Measurements from ENCODE around the gene CLSTN3.
A peak's percentile ranks its signal among the peaks of the same experiment; 100 is the strongest.

CLSTN3 gene

DNA sequence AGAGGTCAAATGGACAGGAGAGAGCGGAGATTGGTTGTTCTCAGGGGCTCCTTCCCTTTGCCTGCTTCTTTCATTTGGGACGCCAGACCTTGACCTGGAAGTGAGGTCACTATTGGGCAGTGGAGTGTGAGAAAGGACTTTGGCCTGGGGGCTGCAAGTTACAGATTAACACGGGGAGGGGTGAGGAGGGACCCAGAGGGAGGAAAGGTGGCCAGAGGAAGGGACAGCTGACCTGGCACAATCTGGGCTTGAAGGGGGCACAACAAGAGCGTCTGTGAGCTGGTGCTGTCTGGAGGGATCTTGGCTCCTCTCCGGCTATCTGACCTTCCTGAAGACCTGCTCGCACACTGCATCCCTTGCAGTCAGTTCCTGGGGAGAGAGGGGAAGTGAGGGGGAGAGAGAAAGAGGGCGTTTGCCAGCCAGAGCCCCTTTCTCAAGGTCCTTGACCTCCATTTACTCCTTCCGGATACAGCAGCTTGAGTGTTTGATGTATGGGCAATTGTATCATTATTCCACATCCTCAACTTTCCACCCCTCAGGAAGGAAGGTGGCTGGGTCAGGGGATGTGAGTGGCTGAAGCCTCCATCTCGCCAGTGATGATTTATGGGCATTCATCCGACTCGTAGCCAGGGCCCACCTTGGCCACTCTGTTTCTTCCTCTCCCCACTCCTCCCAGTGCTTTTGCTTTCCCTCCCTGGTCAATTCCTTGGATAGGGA, 6.2 kb upstream of the CLSTN3 start:
- DNase-seq (ENCODE audit: low read depth in 2 of 2): no peak
- no peak overlapping the region for H3K4me3 ChIP-seq (replicated peaks in 1 of 2; ENCODE audit: low read depth in 2 of 2, low read length in 2 of 2)
- TF ChIP-seq, protein P1, sequence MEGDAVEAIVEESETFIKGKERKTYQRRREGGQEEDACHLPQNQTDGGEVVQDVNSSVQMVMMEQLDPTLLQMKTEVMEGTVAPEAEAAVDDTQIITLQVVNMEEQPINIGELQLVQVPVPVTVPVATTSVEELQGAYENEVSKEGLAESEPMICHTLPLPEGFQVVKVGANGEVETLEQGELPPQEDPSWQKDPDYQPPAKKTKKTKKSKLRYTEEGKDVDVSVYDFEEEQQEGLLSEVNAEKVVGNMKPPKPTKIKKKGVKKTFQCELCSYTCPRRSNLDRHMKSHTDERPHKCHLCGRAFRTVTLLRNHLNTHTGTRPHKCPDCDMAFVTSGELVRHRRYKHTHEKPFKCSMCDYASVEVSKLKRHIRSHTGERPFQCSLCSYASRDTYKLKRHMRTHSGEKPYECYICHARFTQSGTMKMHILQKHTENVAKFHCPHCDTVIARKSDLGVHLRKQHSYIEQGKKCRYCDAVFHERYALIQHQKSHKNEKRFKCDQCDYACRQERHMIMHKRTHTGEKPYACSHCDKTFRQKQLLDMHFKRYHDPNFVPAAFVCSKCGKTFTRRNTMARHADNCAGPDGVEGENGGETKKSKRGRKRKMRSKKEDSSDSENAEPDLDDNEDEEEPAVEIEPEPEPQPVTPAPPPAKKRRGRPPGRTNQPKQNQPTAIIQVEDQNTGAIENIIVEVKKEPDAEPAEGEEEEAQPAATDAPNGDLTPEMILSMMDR (IDR thresholded peaks at IDR 0.05; ENCODE audit: low read depth, low read length): no peak

DNA sequence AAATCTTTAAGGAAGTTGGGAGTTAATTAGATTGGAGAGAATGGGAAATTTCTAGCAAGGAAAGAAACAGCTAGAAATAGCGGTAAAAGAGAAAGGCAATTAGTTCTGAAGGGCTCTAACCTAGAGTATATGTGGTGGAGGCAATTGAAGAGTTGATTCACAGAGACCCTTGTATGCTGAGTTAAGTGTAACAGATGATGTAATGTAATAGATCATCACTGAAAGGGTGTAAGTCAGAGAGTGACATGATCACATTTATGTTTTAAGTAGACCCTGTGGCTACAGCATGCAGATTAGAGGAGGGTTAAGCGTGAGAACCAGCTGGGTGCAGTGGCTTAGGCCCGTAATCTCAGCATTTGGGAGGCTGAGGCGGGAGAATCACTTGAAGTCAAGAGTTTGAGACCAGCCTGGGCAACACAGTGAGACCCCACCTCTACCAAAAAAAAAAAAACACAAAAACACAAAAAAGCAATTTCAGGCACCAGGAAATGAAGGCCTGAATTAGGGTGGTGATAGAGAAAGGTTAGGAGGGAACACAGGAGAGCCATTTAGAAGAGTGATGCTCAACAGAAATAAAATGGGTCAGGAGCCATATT, 4.4 kb upstream of the CLSTN3 start:
- no peak overlapping the region for H3K4me3 ChIP-seq (replicated peaks in 1 of 2; ENCODE audit: low read depth in 2 of 2, low read length in 2 of 2)
- TF ChIP-seq, protein P1 (IDR thresholded peaks at IDR 0.05; ENCODE audit: low read depth, low read length): no peak
- DNase-seq (ENCODE audit: low read depth in 2 of 2): no peak

DNA sequence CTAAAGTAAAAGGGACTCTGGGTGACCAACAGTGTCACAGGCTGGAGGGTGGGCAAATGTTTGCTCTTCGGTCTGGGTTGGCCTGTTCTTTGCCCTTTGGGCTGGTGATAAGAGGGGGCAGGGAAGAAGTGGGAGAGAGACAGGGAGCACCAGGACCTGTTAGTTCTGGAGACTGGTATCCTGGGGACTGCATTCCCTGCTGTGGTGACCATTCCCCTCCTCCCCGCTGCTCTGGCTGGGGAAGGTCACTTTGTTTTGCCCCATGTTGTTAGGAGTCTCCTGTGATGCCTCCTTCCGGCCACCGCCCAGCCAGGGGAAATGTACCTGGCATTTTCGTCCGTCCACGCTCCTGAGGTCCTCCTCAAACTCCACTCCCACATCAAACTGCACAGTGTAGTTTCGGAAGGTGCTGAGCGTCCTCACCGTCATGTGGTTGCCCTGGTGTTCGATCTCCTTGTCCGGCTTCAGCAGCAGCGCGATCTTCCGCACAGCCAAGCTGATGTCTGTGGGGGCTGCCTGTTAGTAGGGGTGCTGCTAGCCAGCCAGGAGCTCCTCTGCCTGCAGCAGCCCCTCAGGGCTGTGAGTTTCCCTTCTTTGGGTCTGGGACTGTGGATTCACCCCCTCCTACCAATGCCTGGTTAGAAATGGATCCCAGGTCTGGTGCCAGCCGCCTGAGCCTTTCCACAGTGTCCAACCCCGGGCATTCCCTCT, 2.1 kb upstream of the CLSTN3 start:
- TF ChIP-seq, protein P1 (IDR thresholded peaks at IDR 0.05; ENCODE audit: low read depth, low read length): no peak
- no peak for DNase-seq (ENCODE audit: low read depth in 2 of 2)
- no peak overlapping the region for H3K4me3 ChIP-seq (replicated peaks in 1 of 2; ENCODE audit: low read depth in 2 of 2, low read length in 2 of 2)

DNA sequence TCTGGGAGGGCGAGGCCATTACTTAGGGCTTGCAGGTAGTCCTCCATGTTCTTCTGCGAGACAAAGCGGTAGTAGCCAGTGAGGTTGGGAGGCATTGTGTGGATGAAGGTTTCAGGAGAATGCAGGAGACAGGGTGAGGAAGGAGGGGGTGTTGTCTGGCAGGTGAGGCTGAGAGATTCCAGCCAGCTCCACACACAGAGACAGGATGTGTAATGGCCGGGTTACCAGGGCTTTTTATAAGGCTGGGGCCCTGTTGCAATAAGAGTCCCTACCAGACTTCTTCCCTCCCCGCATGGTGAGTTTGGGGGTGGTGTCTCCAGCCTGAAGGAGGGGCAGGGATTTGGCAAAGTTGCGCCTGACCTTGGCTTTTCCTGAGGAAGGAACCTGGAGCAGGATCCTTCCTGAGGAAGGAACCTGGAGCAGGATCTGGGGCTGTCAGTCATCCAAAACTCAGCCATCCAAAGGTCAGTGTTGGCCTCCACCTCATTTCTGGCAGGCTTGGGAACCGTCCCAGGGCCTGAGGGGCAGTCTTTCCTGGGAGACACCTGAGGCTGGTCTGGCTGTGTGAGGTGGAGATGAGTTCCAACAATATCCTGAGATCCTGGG, 1.4 kb upstream of the CLSTN3 start, which contains the start of gene RBP5:
Gene RBP5, minus strand, starts transcription at position 209 of the 606 bp plus-strand sequence. Its CDS starts 114 bp downstream, at position 95.
- TF ChIP-seq, protein P1 (IDR thresholded peaks at IDR 0.05; ENCODE audit: low read depth, low read length): no peak
- DNase-seq (ENCODE audit: low read depth in 2 of 2): no peak
- peak within 1 kb of the TSS; percentile 67 to 75 for H3K4me3 ChIP-seq (replicated peaks in 1 of 2; ENCODE audit: low read depth in 2 of 2, low read length in 2 of 2)

DNA sequence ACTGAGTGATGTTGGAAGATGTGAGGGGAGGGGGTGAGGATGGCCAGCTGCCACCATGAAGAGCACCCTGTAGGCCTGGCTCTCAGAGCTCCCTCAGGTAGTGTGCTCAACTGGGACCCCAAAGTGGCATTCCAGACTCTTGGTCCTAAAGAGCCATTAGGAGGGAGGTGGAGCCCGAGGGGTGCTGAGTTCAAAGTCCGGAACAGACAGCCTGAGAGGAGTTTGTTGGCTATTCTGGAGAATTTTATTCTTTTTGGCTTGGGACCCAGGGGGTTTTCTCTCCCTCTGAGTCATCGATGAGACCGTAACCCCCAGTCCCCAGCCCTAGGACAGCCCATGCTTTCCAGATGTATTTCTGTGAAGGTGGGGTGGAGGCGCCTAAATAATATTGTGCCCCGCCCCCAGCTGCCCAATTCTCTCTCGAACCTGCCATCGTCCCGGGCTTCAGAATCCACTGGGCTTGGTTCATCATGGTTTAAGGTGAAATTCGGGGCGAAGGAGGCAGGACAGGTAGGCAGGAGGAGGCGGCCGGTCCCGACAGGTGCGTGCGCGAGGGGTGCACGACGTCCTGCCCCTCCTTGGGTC, 792 bp upstream of the CLSTN3 start:
- TF ChIP-seq, protein P1 (IDR thresholded peaks at IDR 0.05; ENCODE audit: low read depth, low read length): no peak
- peak overlapping the region; percentile 67 to 75 for H3K4me3 ChIP-seq (replicated peaks in 1 of 2; ENCODE audit: low read depth in 2 of 2, low read length in 2 of 2)
- DNase-seq (ENCODE audit: low read depth in 2 of 2): peak in 1 of 2 donors; percentile 17

Measured in cardiac fibroblast (primary cell).